DND-41 (cell line): ENCODE measurements around the gene APOBEC3C.
"Not testable (repeated sequence)": the region's sequence is repeated elsewhere in the genome, so short reads cannot be mapped to it uniquely, and the experiment has no call there.

ENCODE experiments used
- ATAC-seq: fragments of 200-7000 bp; cut with Tn5 transposase; 3 replicates; pipeline ENCODE4 v1.9.1; 2021; ENCODE audit warnings: low read depth; ENCODE audit not compliant: insufficient read depth
- DNase-seq: peaks from one replicate; pipeline ENCODE4 v3.0.0-alpha.2; 2020
- H2AFZ ChIP-seq: 2 replicates; pipeline ENCODE4 v1.6.0; 2012; ENCODE audit warnings: low read depth, low read length
- H3K27ac ChIP-seq: 2 replicates; pipeline ENCODE4 v1.5.1; 2012; ENCODE audit warnings: low read length, inconsistent platforms
- H3K27me3 ChIP-seq: fragments of 200-600 bp; sonication (generic); 2 replicates; pipeline ENCODE4 v1.6.0; 2012; ENCODE audit warnings: low read length, mild to moderate bottlenecking, inconsistent platforms; ENCODE audit not compliant: insufficient read depth, poor library complexity
- H3K36me3 ChIP-seq: 2 replicates; pipeline ENCODE4 v1.5.1; 2012; ENCODE audit warnings: low read length, inconsistent platforms; ENCODE audit not compliant: insufficient read depth
- H3K4me1 ChIP-seq: 2 replicates; pipeline ENCODE4 v1.5.1; 2012; ENCODE audit warnings: mild to moderate bottlenecking, low read length; ENCODE audit not compliant: insufficient read depth
- H3K4me2 ChIP-seq: 2 replicates; pipeline ENCODE4 v1.6.0; 2012; ENCODE audit warnings: mild to moderate bottlenecking, moderate library complexity, low read length, inconsistent platforms; ENCODE audit not compliant: insufficient read depth
- H3K4me3 ChIP-seq, 2 experiments: fragments of 200-600 bp in 1 of 2; shearing (Covaris generic) in 1 of 2; 2 replicates each; pipeline ENCODE4 v1.5.1; 2012 to 2016; ENCODE audit warnings: inconsistent platforms in 2 of 2, low read length in 2 of 2, mild to moderate bottlenecking in 2 of 2, low read depth in 1 of 2, moderate library complexity in 1 of 2
- H3K79me2 ChIP-seq: 2 replicates; pipeline ENCODE4 v1.6.0; 2012; ENCODE audit warnings: low read length, inconsistent platforms; ENCODE audit not compliant: insufficient read depth
- H3K9ac ChIP-seq: 2 replicates; pipeline ENCODE4 v1.6.0; 2012; ENCODE audit warnings: low read depth, mild to moderate bottlenecking, inconsistent platforms, low read length, moderate library complexity
- H3K9me3 ChIP-seq: 2 replicates; pipeline ENCODE4 v1.5.1; 2012; ENCODE audit warnings: low read length, moderate library complexity, mild to moderate bottlenecking, inconsistent platforms; ENCODE audit not compliant: insufficient read depth, severe bottlenecking
- H4K20me1 ChIP-seq: 2 replicates; pipeline ENCODE4 v1.6.0; 2012; ENCODE audit warnings: low read length; ENCODE audit not compliant: insufficient read depth
- CTCF ChIP-seq: IDR thresholded peaks from 2 replicates; pipeline ENCODE4 v1.5.1; 2012; ENCODE audit warnings: borderline replicate concordance, low read length, moderate library complexity, mild to moderate bottlenecking; ENCODE audit not compliant: poor library complexity, severe bottlenecking; ENCODE audit errors: extremely low read depth
- EZH2 ChIP-seq: IDR thresholded peaks from 3 replicates; pipeline ENCODE4 v1.6.1; 2012; ENCODE audit warnings: borderline replicate concordance, low read depth, mild to moderate bottlenecking, moderate library complexity, low read length, inconsistent platforms; ENCODE audit not compliant: severe bottlenecking

Gene APOBEC3C

GRCh38 chr22:39055658-39056057 lies 41.6 kb downstream of the APOBEC3C start:
- no peak overlapping the region for H3K4me2 ChIP-seq
- DNase-seq (no peak), ATAC-seq (no peak)
- no peak overlapping the region for H3K4me3 ChIP-seq
- no peaks in the 10 kb centered on the region for H4K20me1 ChIP-seq
- H3K27ac ChIP-seq = no peak overlapping the region
- no peaks in the 10 kb centered on the region for H3K36me3 ChIP-seq
- H3K9me3 ChIP-seq = no peaks in the 10 kb centered on the region
- no peak overlapping the region for H3K9ac ChIP-seq
- H3K27me3 ChIP-seq = no peaks in the 10 kb centered on the region
- no peaks in the 10 kb centered on the region for H3K79me2 ChIP-seq
- no peaks in the 10 kb centered on the region for H3K4me1 ChIP-seq
- H2AFZ ChIP-seq = no peak overlapping the region
- TF ChIP-seq CTCF = no peak
- TF ChIP-seq EZH2 = no peak

GRCh38 chr22:39061290-39061689 lies 47.2 kb downstream of the APOBEC3C start:
- H3K9ac ChIP-seq, H3K27me3 ChIP-seq, H3K79me2 ChIP-seq, H3K27ac ChIP-seq, H4K20me1 ChIP-seq, H3K4me2 ChIP-seq, H3K36me3 ChIP-seq, H3K4me1 ChIP-seq, H3K4me3 ChIP-seq, H2AFZ ChIP-seq, ATAC-seq, H3K9me3 ChIP-seq, DNase-seq: not testable (repeated sequence)

- H4K20me1 ChIP-seq, H3K27ac ChIP-seq, ATAC-seq, H3K9ac ChIP-seq, H3K36me3 ChIP-seq, H3K27me3 ChIP-seq, DNase-seq, H2AFZ ChIP-seq, H3K9me3 ChIP-seq, H3K4me3 ChIP-seq, H3K4me2 ChIP-seq, H3K4me1 ChIP-seq, H3K79me2 ChIP-seq: not testable (repeated sequence)
Measured at GRCh38 chr22:39061951-39062350, 47.9 kb downstream of the APOBEC3C start.

- H3K9me3 ChIP-seq, H3K9ac ChIP-seq, H3K4me3 ChIP-seq, H3K4me1 ChIP-seq, H4K20me1 ChIP-seq, DNase-seq, H3K27me3 ChIP-seq, H3K79me2 ChIP-seq, H3K4me2 ChIP-seq, H3K27ac ChIP-seq, H3K36me3 ChIP-seq, H2AFZ ChIP-seq, ATAC-seq: not testable (repeated sequence)
Measured at GRCh38 chr22:39063904-39064303, 49.8 kb downstream of the APOBEC3C start.

GRCh38 chr22:39066442-39067276 lies 52.6 kb downstream of the APOBEC3C start:
- H3K4me2 ChIP-seq, H3K4me3 ChIP-seq, H3K79me2 ChIP-seq, H3K27me3 ChIP-seq, H3K36me3 ChIP-seq, DNase-seq, H4K20me1 ChIP-seq, H2AFZ ChIP-seq, H3K27ac ChIP-seq, H3K9ac ChIP-seq, H3K4me1 ChIP-seq, H3K9me3 ChIP-seq: not testable (repeated sequence)
- peak; percentile 42; the same call in 1 of the 3 replicates for ATAC-seq
